HG02759 (cell line): Measurements from ENCODE around the gene ATF7IP.

Experiments
- ATAC-seq: cut with Tn5 transposase; IDR thresholded peaks from one replicate; pipeline ENCODE4 v1.9.1; 2021; ENCODE audit warnings: mild to moderate bottlenecking, moderate library complexity; ENCODE audit not compliant: unreplicated experiment

ATF7IP gene

GRCh38 chr12:14473707-14474287 is 108.3 kb downstream of the ATF7IP start:
- ATAC-seq, result no peak

- ATAC-seq, result no peak
These were observed 113.5 kb downstream of the ATF7IP start for GRCh38 chr12:14479004-14479403.

- no peak for ATAC-seq
These were observed 115.7 kb downstream of the ATF7IP start for GRCh38 chr12:14481201-14481600.

- no peak for ATAC-seq
These were observed 116.9 kb downstream of the ATF7IP start for GRCh38 chr12:14482361-14482760.

DNA sequence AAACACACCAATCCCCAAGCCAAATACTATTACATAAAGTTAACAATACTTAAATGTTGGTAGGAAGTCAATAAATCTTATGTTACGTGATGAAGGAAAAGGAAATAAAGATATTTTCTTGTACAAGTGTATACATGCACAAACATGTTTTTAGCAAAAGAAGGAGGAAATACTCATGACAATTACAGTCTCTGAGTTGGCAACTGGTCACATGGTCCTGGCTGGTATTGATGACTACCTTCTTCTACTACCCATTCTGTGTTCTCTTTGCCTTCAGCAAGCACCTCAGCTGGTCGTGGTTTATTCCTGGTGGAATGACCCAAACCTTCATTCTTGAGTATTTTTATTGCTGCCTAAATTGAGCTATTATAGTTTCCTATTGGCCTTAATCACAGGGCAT is 117.4 kb downstream of the ATF7IP start:
- ATAC-seq, result no peak

DNA sequence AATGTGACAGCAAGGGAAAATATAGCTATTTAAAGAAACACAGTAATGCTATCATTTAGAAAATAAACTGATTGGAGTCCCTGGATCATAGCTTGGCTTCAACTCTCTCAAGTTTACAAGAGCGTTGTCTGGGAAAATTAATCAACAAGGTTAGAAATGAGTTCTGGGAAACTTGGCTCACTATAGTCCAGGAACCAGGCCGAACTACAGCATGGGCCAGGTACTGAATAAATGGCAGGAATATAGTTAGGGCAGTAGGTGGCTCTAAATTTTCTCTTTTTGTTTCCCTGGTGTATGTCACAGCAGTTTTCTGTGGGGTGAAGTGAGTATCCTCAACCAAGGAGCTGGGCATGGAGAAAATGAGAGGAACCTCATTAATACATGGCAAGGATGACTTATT is 129.8 kb downstream of the ATF7IP start:
- ATAC-seq, result no peak

DNA sequence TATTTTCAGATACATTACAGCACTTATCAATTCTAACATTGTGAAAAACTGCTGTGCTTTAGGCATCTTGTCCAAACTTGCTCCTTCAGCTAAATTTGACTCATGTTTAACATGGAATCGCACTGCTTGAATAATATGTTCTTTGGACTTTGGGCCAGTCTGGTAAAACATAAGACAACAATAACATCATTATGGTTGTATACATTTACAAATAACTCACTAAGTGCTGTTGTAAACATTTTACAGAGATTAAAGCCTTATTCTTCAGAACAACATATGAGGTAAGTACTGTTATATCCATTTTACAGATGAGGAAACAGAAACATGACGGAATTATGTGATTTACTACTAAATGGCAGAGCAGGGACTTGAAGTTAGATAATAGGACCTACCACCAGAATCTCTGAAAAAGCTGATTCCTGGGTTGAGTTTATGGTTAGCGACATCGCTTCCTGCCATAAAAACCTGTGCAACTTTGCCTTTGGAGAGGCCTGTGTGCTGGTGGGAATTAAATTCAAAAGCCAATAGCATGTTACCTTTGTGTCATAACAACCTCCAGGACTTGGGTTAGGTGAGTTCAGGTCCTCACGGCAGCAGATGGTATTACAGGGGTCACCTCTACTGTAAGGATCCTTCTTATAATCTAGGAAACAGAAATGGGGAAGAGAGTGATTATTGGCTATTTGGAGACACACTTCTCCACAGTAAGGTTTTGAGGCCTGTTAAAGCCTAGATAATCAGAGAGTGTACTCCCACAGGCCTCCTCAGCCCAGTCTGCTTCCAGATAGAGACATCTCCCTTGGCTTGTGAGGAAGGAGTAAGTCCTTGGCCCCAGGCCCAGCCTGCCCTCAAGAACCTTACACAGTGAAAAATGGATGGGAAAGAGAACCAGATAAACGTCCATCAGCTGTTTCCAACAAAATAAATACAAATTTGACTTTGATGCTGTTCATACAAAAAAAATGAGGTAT is 140.4 kb downstream of the ATF7IP start:
- no peak for ATAC-seq

GRCh38 chr12:14510574-14510973 is 145.1 kb downstream of the ATF7IP start:
- ATAC-seq, result no peak

DNA sequence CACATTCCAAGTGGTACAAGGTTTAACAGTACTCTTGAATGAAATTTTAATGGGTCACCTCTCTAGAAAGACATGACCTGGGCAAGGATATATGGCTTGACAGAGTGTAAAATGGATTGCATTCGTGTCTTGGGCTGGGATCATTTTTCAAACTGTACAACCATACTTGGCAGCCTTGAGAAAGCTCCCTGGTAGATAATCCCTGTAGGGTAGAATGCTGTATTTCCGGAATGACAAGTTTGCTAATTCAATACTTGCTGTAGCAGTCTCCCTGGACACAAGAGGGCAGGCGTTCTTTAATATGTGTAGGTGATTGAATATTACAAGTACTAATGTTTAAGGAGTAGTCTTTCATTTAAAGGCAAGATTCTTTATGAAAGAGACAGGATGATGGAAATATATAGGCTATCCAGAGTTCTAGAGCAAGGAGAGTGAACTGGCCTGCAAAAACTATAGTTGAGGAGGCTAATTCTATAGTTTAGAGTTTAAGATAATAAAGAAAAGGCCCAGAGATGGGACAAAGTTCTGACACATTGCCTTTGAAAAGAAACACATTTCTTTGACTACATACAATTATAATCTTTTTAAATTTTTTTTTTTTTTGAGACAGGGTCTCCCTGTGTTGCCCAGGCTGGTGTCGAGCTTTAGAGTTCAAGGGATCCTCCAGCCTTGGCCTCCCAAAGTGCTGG is 148.8 kb downstream of the ATF7IP start:
- ATAC-seq, result no peak

GRCh38 chr12:14514946-14515345 is 149.5 kb downstream of the ATF7IP start:
- no peak for ATAC-seq

DNA sequence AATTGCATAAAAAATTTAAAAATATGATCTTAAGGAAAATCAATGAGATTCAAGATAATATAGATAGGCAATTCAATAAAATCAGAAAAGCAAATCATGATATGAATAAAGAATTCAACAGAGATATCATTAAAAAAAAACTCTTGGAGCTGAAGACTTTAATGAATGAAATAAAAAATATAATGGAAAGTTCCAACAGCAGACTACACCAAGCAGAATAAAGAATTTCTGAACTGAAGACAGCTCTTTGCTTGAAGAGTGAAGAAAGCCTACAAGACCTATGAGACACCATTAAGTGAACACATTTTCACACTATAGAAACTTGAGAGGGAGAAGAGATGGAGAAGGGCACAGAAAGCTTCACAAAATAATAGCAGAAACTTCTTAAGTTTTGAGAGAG is 156.3 kb downstream of the ATF7IP start:
- ATAC-seq, result no peak

GRCh38 chr12:14525964-14526363 is 160.5 kb downstream of the ATF7IP start:
- ATAC-seq, result no peak

GRCh38 chr12:14532152-14532551 is 166.7 kb downstream of the ATF7IP start:
- no peak for ATAC-seq

DNA sequence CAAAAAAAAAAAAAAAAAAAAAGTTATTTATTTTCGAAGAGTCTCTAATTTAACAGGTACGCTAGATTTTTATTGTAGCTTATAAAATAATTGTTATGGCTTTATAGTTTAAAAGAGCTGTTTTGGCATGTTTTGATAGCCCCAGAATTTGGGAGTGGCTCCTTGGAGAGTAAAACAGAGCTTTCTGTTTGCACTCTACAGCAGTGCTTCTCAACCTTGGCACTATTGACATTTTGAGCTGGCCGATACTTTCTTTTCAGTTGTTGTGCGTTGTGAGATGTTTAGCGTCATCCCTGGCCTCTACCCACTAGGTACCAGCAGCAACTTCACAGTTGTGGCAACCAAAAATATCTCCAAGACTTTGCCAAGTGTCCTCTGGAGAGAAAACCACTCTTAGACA is 171.6 kb downstream of the ATF7IP start:
- ATAC-seq, result no peak

DNA sequence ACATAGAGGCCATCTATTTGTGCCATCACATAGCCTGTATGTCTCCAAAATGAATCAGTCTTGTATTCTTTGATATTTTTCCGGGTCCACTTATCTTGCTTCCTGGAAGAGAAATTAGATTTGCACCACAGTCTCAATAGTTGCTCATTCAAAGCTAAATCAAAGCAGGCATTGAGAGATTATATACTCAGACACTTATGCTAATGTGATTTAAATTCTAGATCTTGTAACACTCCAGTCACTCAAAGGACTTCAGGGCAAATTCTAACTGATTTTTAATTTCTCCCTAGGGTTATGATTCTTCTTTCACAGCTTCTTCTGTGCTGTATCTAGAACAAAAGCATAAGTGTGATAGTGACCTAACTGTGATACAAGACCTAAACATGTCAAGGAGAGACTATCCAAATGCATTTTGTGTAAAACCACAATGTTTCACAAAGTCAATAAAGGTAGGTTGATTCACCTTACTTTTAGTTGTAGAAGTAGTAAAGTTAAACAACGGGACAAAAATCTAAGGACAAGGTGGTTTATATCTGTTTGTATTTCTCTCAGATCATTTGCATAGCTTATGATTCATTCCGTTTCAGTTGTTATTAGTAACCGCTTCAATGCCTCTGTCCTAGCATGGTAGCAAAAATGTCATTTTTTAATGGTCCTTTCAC is 175.4 kb downstream of the ATF7IP start:
- no peak for ATAC-seq

GRCh38 chr12:14545144-14546124 is 180.0 kb downstream of the ATF7IP start:
- no peak for ATAC-seq

- no peak for ATAC-seq
These were observed 182.1 kb downstream of the ATF7IP start for GRCh38 chr12:14547571-14547970.

- ATAC-seq, result no peak
These were observed 183.1 kb downstream of the ATF7IP start for GRCh38 chr12:14548609-14549008.
